ENCODE data around the gene MT2A. TPM values are rescaled to one million over a fixed set of nuclear protein-coding genes. Genes with fewer than 3 reads are reported as not detected.

The MT2A gene
- total RNA-seq, 1 experiment from 2014 or later: 207 TPM

- DNase-seq (ENCODE audit: low read depth): peak; percentile 49
Measured at GRCh38 chr16:56600398-56600999, 7.9 kb upstream of the MT2A start.

- no peak for DNase-seq (ENCODE audit: low read depth)
Measured at GRCh38 chr16:56601325-56601724, 7.1 kb upstream of the MT2A start.

GRCh38 chr16:56603589-56603988 lies 4.8 kb upstream of the MT2A start:
- DNase-seq (ENCODE audit: low read depth): peak; percentile 36

GRCh38 chr16:56604966-56605365 lies 3.4 kb upstream of the MT2A start:
- DNase-seq (ENCODE audit: low read depth): no peak

- DNase-seq (ENCODE audit: low read depth): no peak
Measured at GRCh38 chr16:56605475-56605874, 2.9 kb upstream of the MT2A start.

GRCh38 chr16:56606071-56606475 lies 2.3 kb upstream of the MT2A start:
- DNase-seq (ENCODE audit: low read depth): peak; percentile 77

- DNase-seq (ENCODE audit: low read depth): no peak
Measured at GRCh38 chr16:56606476-56607108, 1.8 kb upstream of the MT2A start.

- DNase-seq (ENCODE audit: low read depth): peak; percentile 98
Measured at GRCh38 chr16:56607109-56607618, 1.2 kb upstream of the MT2A start.

GRCh38 chr16:56607675-56608042 lies 725 bp upstream of the MT2A start:
- no peak for DNase-seq (ENCODE audit: low read depth)

GRCh38 chr16:56608876-56609462 lies 585 bp downstream of the MT2A start:
- DNase-seq (ENCODE audit: low read depth): peak; percentile 18

- peak; percentile 83 for DNase-seq (ENCODE audit: low read depth)
Measured at GRCh38 chr16:56609463-56609921, 1.1 kb downstream of the MT2A start.

GRCh38 chr16:56610017-56610608 lies 1.7 kb downstream of the MT2A start:
- DNase-seq (ENCODE audit: low read depth): peak; percentile 93

GRCh38 chr16:56610609-56611111 lies 2.3 kb downstream of the MT2A start:
- peak; percentile 26 for DNase-seq (ENCODE audit: low read depth)

GRCh38 chr16:56611281-56611833 lies 3.0 kb downstream of the MT2A start:
- DNase-seq (ENCODE audit: low read depth): peak; percentile 38

GRCh38 chr16:56613706-56614105 lies 5.3 kb downstream of the MT2A start:
- DNase-seq (ENCODE audit: low read depth): no peak

- DNase-seq (ENCODE audit: low read depth): peak; percentile 76
Measured at GRCh38 chr16:56614549-56614991, 6.2 kb downstream of the MT2A start.

GRCh38 chr16:56615353-56615752 lies 7.0 kb downstream of the MT2A start:
- DNase-seq (ENCODE audit: low read depth): no peak

GRCh38 chr16:56616608-56617211 lies 8.3 kb downstream of the MT2A start:
- no peak for DNase-seq (ENCODE audit: low read depth)

GRCh38 chr16:56617212-56618085 lies 9.1 kb downstream of the MT2A start:
- no peak for DNase-seq (ENCODE audit: low read depth)

- no peak for DNase-seq (ENCODE audit: low read depth)
Measured at GRCh38 chr16:56618138-56618537, 9.8 kb downstream of the MT2A start.
